Inflammatory macrophage treated with lipopolysaccharide for 4 hours (primary cell): ENCODE results near the gene DBR1.
A peak's percentile ranks its signal among the peaks of the same experiment; 100 is the strongest.
"Not testable (repeated sequence)": the region's sequence is repeated elsewhere in the genome, so short reads cannot be mapped to it uniquely, and the experiment has no call there.

Source experiments
- DNase-seq: peaks from one replicate; pipeline ENCODE4 v3.0.0-alpha.2; 2020

The DBR1 gene

GRCh38 chr3:138186221-138186620, 11.5 kb upstream of the DBR1 start:
- DNase-seq = peak; percentile 13

DNA sequence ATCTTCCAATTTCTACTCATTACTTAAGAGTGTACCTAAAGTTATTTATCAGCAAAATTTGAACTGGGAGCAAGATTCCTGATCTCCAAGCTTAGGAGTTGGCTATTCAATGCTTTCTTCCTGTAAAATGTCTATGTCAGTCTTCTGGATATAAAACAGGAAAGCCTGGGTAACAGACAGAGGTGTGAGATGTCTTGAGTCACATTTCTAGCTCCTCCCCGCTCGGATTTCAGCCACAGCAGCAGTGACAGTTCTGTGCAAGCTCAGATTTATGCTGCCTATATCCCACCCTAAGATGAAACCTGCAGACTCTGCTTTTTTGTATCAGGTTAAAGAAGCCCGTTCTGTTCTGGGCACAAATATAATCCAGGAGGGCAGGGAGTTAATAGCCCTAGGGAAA, 10.3 kb upstream of the DBR1 start:
- no peak for DNase-seq

- peak; percentile 43 for DNase-seq
Observed at GRCh38 chr3:138180375-138181029, 5.8 kb upstream of the DBR1 start.

DNA sequence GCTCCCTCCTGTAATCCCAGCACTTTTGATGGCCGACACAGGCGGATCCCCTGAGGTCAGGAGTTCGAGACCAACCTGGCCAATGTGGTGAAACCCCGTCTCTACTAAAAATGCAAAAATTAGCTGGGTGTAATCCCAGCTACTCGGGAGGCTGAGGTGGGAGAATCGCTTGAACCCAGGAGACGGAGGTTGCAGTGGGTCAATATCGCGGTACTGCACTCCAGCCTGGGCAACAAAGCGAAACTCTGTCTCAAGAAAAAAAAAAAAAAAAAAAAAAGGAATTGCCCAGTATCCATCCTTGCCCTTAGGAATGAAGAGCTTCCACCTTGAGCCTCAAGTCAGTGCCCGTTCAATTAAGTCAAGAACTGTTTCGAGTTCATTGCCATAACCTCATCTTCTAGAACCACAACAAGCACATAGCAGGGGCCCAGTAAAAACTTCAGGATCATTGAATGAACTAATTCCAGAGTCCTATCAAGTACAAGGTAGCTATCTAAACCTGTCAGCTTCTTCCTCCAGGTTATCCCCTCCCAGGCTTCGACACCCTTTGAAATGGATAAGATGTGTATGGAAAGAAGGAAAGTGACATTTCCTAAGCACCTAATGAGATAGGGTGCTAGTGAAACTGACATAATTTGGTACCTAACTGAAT, 826 bp downstream of the DBR1 start:
- no peak for DNase-seq

- no peak for DNase-seq
Observed at GRCh38 chr3:138172625-138173024, 2.1 kb downstream of the DBR1 start.

DNA sequence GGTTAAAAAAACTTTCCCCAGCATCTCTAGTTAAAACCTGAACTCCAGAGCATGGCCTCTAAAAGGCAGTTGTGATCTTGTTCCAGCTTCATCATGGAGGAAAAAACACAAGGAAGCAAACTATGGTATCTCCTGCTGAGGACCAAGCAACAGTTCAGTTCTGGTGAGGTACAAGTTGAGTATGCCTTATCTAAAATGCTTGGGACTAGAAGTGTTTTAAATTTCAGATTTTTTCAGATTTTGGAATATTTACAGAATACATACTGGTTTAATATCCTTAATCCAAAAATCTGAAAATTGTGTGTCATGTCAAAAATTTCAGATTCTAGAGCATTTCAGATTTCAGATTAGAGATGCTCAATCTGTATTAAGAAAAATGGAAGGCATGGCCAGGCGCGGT, 9.7 kb downstream of the DBR1 start:
- DNase-seq = no peak

GRCh38 chr3:138157743-138158142, 17.0 kb downstream of the DBR1 start:
- no peak for DNase-seq

GRCh38 chr3:138154534-138154933, 20.2 kb downstream of the DBR1 start:
- DNase-seq = no peak

DNA sequence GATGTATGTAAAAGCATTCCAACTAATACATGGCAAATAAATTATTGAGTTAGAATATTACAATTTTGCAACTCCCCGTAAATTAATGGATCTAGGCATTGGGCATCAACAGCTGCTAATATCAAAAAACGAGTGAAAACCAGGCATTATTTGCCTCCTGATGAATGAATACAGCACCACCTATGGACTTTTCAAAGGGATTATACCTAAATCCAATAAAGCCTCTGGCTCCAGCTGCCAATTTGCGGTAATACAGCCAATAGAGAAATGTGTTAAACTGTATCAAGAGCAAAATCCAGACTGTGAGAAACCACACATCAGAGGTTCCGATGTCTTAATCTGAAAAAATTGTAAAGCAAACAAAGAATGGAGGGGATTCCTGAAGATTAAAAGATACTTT, 26.2 kb downstream of the DBR1 start:
- DNase-seq = peak; percentile 52

GRCh38 chr3:138142181-138142580, 32.5 kb downstream of the DBR1 start:
- DNase-seq = not testable (repeated sequence)

- DNase-seq = no peak
Observed at GRCh38 chr3:138140940-138141339, 33.8 kb downstream of the DBR1 start.

DNA sequence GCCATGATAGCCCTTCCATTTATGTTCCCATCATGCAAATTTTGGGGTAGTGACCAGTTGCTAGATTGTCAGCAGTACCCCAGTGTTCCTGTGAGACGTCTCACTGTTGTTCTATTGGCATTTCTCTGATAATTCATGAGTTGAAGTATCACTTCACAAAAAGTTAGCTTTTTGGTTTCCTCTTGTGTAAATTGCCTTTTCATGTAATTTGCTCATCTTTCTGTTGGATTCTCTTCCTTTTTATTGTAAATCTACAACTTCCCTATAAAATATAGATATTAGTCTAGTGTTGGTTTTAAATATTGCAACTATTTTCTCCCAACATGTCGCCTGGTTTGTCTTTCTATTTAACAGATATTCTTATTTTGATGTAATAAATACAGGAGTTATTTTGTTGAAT, 35.0 kb downstream of the DBR1 start:
- DNase-seq = peak; percentile 71

GRCh38 chr3:138137861-138138260, 36.9 kb downstream of the DBR1 start:
- peak; percentile 35 for DNase-seq

GRCh38 chr3:138136201-138136600, 38.5 kb downstream of the DBR1 start:
- DNase-seq = peak; percentile 82

DNA sequence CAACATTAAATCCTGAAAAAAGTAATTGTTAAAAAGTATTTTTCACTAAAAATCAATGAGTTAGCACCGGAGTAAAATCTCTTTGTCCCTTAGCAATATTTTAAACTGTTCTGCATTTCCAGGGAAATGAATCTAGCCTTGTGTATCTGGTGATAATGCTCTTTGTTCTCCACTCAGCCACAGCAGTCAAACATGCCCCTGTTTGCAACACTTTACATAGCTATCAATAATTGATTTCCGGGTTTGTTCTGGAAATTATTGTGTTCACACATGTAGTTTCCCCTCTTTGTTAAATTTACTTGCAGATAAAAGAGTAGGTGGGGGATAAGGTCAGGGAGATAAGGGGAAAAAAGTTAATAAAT, 38.9 kb downstream of the DBR1 start:
- DNase-seq = no peak

DNA sequence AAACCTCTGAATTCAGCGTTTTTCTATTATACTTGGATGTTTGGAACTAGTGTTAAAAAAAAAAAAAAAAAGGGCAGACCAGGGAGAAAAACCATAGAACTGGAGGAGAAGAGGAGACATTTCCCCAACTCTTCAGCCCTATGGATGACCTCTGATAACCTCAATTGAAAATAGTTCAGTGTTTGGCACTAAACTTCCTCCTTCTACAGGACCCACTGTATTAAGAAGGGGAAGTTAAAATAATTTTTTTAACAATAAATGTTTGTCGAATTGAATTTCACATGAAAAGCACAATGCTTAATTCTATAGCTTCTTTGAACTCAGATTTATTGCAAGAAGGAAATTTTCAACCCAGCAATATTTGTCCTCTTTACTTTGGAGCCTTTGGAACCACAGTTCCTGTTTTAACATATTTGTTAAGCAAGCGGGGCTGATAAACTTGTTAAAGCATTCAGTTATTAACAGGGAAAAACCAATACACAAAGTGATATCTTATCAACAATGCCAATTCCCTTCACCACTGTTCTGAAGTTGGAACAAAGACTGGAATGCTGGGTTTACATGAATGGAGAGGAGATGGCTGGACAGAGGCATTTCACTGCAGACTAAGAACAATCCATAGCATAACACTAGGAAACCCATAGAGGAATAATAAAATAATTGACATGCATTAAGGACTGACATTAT, 39.4 kb downstream of the DBR1 start:
- DNase-seq = peak; percentile 76

DNA sequence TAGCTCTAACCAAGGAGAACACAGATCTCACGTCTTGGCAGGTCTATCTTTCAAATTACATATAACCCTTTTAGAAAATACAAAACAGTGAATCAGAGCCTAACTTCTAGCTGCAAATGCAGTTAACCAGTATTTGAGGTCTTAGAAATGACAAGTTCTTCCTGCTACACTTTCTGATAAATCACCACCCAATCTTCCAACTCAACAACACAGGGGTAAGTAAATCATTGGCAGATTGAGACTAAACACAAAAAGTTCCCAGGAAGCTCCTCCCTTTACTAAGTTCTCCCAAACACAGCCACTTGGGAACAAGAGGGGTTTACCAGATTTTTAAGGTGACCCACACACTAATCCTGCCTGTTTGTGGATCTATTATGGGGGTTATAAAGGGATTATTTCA, 42.5 kb downstream of the DBR1 start, which contains the start of gene A4GNT:
TSS of gene A4GNT (minus strand) at position 152 of the 400 bp plus-strand sequence. CDS start 1,134 bp downstream, outside the sequence.
- no peak for DNase-seq

DNA sequence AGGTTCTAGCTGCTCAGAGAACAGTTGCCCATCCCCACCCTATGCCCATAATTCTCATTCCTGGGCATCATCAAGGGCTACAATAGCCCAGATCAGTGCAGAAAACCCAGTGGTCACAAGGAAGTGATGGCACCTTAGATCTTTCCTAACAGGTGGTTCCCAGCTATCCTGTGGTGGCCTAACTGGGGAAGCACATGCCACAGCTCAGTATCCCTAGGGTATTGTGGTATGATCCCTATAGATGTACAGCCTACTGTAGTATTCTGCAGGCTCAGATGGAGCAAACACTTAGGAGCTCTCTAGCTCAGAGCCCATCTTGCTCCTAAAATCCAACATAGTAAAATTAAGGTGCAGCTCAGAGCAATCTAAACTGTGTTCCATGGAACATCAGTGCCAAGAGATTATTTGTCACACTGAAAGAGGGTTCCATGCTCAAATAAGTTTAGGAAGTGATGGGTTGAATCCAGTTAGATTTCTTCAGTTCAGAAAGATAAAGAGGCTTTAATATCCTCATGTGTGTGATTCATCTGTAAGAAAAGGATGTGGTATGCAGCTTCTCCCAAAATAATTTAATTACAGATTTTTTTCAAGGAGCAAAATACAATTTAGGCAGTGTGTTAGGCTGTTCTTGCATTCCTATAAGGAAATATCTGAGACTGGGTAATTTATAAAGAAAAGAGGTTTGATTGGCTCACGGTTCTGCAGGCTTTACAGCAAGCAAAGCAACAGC, 46.9 kb downstream of the DBR1 start:
- no peak for DNase-seq

DNA sequence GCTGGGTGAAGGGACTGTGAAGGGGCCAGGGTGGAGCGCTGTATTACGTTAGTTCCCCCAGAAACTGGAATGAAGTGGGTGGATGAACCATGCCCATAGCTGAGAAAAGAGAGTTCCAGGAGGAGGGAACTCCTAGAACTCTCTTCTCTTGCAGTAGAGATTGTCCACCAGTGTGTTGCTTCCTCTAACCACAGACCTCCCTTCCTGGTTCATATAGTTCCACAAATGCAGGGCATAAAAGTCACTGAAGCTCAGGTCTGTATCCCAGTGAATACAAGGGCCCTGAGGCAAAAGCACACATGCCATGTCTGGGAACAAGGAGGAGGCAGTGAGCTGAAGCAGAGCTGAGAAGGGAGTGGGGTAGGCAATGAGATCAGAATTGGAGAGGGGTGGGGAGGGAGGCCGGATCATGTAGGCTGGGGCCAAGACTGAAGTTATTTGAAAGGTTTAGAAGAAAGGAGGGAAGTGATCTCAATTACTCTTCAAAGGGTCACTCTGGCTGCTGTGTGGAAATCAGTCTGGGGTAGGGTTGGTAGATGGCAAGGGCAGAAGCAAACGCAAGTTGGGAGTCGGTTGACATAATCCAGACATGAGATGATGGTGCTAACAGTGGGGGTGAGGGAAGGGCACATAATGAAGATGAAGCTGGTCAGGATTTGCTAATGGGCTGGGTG, 49.0 kb downstream of the DBR1 start:
- DNase-seq = peak; percentile 98

DNA sequence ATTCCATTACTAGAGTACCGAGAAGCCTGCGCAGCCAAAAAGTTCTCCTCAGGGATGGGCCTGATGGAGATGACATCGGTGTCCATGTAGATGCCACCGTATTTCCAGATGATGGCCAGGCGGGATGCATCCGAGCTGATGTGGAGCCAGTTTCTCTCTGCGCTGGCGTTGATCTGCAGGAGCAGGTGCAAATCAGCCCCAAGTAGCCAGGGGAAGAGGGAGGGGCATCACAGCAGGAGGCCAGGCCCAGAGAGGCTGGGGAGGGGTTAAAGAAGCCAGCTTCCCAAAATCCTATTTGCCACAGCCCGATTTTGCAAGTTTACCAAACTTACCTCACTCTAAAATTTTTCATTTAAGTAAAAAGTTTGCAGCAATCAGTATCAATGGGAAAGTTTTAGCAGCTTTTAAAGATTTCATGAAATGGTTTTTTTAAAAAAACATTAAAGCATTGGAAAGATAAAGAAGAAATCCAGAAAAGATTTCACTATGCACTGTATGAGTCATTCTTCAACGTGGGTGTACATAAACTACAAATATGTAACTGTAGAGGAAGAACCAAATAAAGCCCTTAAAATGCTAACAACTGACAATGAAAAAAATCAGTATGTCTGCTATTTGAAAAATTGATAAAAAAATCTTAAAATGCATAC, 49.9 kb downstream of the DBR1 start:
- DNase-seq = peak; percentile 90

- DNase-seq = peak; percentile 62
Observed at GRCh38 chr3:138124188-138124587, 50.5 kb downstream of the DBR1 start.

DNA sequence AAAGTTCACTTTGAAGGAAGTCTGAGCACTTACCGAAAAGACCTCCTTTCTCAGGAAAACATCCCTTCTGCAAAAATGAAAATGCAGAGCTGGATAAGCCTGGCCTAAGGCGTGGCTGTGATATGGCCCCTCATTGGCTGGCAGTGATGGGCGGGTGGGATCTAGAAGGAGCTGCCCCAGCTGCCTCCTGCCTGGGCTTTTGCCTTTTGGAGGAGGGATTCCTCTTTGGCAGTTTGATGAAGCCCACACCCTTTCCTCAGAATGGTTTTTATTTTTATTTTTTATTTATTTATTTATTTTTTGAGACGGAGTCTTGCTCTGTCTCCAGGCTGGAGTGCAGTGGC, 55.3 kb downstream of the DBR1 start:
- no peak for DNase-seq
